Astrocyte (in vitro differentiated cells and primary cell): ENCODE results near the gene ST8SIA6.

Experiments
- CTCF ChIP-seq: IDR thresholded peaks from 2 replicates; pipeline ENCODE4 v1.5.1; 2011; ENCODE audit warnings: low read depth, mild to moderate bottlenecking, inconsistent platforms, low read length, moderate library complexity; ENCODE audit not compliant: insufficient read depth
- EZH2 ChIP-seq: IDR thresholded peaks from 2 replicates; pipeline ENCODE4 v1.6.1; 2012; ENCODE audit warnings: mild to moderate bottlenecking, low read length, inconsistent platforms; ENCODE audit not compliant: insufficient read depth

GRCh38 chr10:17423632-17424186, 30.7 kb downstream of the ST8SIA6 start:
- TF ChIP-seq CTCF (no peak), EZH2 (no peak)
